DND-41 (cell line): ENCODE data around the gene WDR18.

Experiments
- EZH2 ChIP-seq: IDR thresholded peaks from 3 replicates; pipeline ENCODE4 v1.6.1; 2012; ENCODE audit warnings: borderline replicate concordance, low read depth, mild to moderate bottlenecking, moderate library complexity, low read length, inconsistent platforms; ENCODE audit not compliant: severe bottlenecking
- TF ChIP-seq, protein P1 (sequence below): IDR thresholded peaks from 2 replicates; pipeline ENCODE4 v1.5.1; 2012; ENCODE audit warnings: borderline replicate concordance, low read length, moderate library complexity, mild to moderate bottlenecking; ENCODE audit not compliant: poor library complexity, severe bottlenecking; ENCODE audit errors: extremely low read depth

DNA sequence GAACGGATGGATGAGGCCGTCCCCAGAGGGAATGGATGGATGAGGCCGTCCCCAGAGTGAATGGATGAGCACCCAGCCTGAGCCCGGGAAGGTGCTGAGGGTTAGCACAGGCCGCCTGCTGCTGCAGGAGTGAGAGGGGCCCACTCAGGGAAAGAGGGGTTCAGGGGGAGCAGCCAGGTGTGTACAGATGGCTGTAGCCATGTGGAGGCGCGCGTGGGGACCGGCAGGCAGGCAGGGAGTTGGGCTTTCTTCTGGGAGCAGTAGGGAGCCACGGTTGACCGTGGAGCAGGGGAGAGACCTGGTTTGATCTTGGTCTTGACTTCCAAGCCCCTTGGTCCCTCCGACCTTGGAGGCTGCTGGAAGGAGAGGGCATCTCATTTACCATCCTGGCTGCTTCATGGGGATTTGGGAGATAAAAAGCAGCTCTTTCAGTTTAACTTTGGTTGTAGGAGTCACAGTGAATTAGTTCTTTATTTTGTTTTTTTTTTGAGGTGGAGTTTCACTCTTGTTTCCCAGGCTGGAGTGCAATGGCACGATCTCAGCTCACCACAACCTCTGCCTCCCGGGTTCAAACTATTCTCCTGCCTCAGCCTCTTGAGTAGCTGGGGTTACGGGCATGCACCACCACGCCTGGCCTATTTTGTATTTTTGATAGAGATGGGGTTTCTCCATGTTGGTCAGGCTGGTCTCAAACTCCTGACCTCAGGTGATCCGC, 33.6 kb upstream of the WDR18 start:
- no peak for TF ChIP-seq EZH2
- TF ChIP-seq, protein P1, sequence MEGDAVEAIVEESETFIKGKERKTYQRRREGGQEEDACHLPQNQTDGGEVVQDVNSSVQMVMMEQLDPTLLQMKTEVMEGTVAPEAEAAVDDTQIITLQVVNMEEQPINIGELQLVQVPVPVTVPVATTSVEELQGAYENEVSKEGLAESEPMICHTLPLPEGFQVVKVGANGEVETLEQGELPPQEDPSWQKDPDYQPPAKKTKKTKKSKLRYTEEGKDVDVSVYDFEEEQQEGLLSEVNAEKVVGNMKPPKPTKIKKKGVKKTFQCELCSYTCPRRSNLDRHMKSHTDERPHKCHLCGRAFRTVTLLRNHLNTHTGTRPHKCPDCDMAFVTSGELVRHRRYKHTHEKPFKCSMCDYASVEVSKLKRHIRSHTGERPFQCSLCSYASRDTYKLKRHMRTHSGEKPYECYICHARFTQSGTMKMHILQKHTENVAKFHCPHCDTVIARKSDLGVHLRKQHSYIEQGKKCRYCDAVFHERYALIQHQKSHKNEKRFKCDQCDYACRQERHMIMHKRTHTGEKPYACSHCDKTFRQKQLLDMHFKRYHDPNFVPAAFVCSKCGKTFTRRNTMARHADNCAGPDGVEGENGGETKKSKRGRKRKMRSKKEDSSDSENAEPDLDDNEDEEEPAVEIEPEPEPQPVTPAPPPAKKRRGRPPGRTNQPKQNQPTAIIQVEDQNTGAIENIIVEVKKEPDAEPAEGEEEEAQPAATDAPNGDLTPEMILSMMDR, result no peak
